OCI-LY3 (cell line): ENCODE results near the gene ADGRG7.

Experiments
- EZH2phosphoT487 ChIP-seq: fragments of 200-600 bp; shearing (Covaris generic); IDR thresholded peaks from 2 replicates; pipeline ENCODE4 v1.6.1; 2018; ENCODE audit warnings: antibody characterized with exemption, mixed run types, low read depth
- TF ChIP-seq, protein P1 (sequence below): fragments of 200-600, 300-600 bp; sonication (generic); IDR thresholded peaks from 2 replicates; pipeline ENCODE4 v1.5.1; 2014; ENCODE audit warnings: antibody characterized with exemption, low read length, low read depth

DNA sequence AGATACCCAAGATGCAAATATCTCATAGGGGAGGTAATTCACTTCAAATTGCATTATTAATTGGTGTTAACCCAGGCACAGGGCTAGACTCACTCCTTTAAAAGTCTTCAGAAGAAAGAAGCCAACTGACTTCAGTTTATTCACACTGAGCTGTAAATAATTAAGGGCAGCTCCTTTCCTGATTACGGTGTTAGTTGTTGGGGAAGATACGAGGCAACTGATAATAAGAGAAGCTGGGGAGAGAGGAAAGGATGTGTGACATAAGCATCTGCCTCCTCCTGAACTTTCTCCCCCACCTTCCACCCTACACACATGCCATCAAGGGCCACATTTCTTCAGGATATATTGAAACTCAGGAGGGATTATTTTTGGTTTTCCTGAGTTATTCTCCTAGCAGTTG, 47.5 kb downstream of the ADGRG7 start:
- TF ChIP-seq, protein P1, sequence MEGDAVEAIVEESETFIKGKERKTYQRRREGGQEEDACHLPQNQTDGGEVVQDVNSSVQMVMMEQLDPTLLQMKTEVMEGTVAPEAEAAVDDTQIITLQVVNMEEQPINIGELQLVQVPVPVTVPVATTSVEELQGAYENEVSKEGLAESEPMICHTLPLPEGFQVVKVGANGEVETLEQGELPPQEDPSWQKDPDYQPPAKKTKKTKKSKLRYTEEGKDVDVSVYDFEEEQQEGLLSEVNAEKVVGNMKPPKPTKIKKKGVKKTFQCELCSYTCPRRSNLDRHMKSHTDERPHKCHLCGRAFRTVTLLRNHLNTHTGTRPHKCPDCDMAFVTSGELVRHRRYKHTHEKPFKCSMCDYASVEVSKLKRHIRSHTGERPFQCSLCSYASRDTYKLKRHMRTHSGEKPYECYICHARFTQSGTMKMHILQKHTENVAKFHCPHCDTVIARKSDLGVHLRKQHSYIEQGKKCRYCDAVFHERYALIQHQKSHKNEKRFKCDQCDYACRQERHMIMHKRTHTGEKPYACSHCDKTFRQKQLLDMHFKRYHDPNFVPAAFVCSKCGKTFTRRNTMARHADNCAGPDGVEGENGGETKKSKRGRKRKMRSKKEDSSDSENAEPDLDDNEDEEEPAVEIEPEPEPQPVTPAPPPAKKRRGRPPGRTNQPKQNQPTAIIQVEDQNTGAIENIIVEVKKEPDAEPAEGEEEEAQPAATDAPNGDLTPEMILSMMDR: no peak
- TF ChIP-seq EZH2phosphoT487: no peak
